Pancreas (tissue), 10 donors: ENCODE measurements around the gene PLXNA3. TPM values are rescaled to one million over a fixed set of nuclear protein-coding genes. Genes with fewer than 3 reads are reported as not detected.

Experiments
- ATAC-seq, 4 donors: fragments of 200-7000 bp; cut with Tn5 transposase; one replicate each; pipeline versions ENCODE4 v1.8.0 to v1.9.1; 2020; ENCODE audit warnings: mild to moderate bottlenecking in 4 of 4, moderate library complexity in 4 of 4
- DNase-seq, 6 donors: peaks; one replicate each; pipeline ENCODE4 v3.0.0-alpha.2; 2020
- FAIRE-seq: peaks from 2 replicates; lab custom pipeline; 2012; peaks lifted over from hg19 to GRCh38; lab: Jason Lieb, UNC
- H3K27ac ChIP-seq, 4 donors: fragments of 200-600 bp; sonication (generic); 1 replicate in 3 of 4; 2 replicates in 1 of 4; pipeline versions ENCODE4 v1.5.0 to v1.8.0; 2020
- H3K27me3 ChIP-seq, 4 donors: fragments of 200-600 bp; one replicate each; pipeline ENCODE4 v1.8.0; 2021
- H3K36me3 ChIP-seq, 3 donors: fragments of 200-600 bp; sonication (generic) in 1 of 3; one replicate each; pipeline versions ENCODE4 v1.5.0 to v1.8.0; 2020 to 2021
- H3K4me1 ChIP-seq, 3 donors: fragments of 200-600 bp; one replicate each; pipeline ENCODE4 v1.8.0; 2021
- H3K4me3 ChIP-seq, 4 donors: fragments of 200-600 bp; sonication (generic) in 2 of 4; one replicate each; pipeline versions ENCODE4 v1.5.0 to v1.8.0; 2020 to 2021
- H3K9me3 ChIP-seq, 4 donors: fragments of 200-600 bp; one replicate each; pipeline ENCODE4 v1.8.0; 2021
- CTCF ChIP-seq, 4 donors: fragments of 200-600 bp; sonication (generic) in 3 of 4; IDR thresholded peaks; one replicate each; pipeline versions ENCODE4 v1.5.0 to v1.8.0; 2021; ENCODE audit warnings: antibody characterized with exemption in 4 of 4
- WGBS, 2 donors: extraction: QIAGEN DNeasy Blood & Tissue Kit; methylation state at CpG; one replicate each; pipeline ENCODE4 v1.1.7; 2013; 5-methylcytosine and 5-hydroxymethylcytosine counted together
- intact Hi-C, 3 donors: fragments of 100-400 bp; cut with DNase I; formaldehyde crosslinking; loops; one replicate each; pipeline versions ENCODE4 v1.11.1 to v1.14.2; 2022
- polyA plus RNA-seq, 2 donors: library from polyadenylated mRNA; stranded (reverse); fragments of 200-250 nt; gene quantifications; one replicate each; pipeline ENCODE4 v1.2.3, GENCODE V29; 2013
- total RNA-seq, 6 donors: library from RNA; stranded (reverse); fragmentation: NEBNext Ultra II Directional in 4 of 6; extraction: Animal tissue kit (Norgen Biotek cat#: 25700) in 4 of 6; gene quantifications; one replicate each; pipeline versions ENCODE4 v1.2.1 to v1.2.4, GENCODE V29; 2021 to 2023
- donor health status: healthy with polysubstance abuse.
- donor health status: DM: no; HTN: no; CAD: no; lungs with moderate emphysema.
- donor health status: DM: no; HTN: no; CAD: no.
- donor health status: control.
- donor health status: control.
- donor health status: Bipolar disorder and iron deficiency.
- donor health status: DM: yes; HTN: yes; CAD: no.
- donor health status: DM: no; HTN: no; CAD: no.
- donor health status: DM: no; HTN: no; CAD: no.
- donor health status: DM: yes; HTN: yes; CAD: no.

The PLXNA3 gene
- total and polyA plus RNA-seq, 8 donors: 10.5 to 40.7 (median 16.3) TPM

GRCh38 chrX:154430479-154430878 is 27.6 kb upstream of the PLXNA3 start:
- H3K36me3 ChIP-seq: no peaks in the 10 kb centered on the region
- TF ChIP-seq CTCF (IDR thresholded peaks at IDR 0.05): no peak
- intact Hi-C loops: no loop called here
- no peaks in the 10 kb centered on the region for H3K9me3 ChIP-seq
- FAIRE-seq (no peak), DNase-seq (no peak), ATAC-seq (no peak)
- no peaks in the 10 kb centered on the region for H3K4me1 ChIP-seq
- 68 to 77% methylated on average over 6 of the region's 6 CpGs for WGBS, 2 donors
- no peak overlapping the region for H3K4me3 ChIP-seq
- no peak overlapping the region for H3K27ac ChIP-seq
- H3K27me3 ChIP-seq: no peaks in the 10 kb centered on the region

- no peak for TF ChIP-seq CTCF (IDR thresholded peaks at IDR 0.05)
- FAIRE-seq: no peak
These were observed 27.2 kb upstream of the PLXNA3 start for GRCh38 chrX:154430916-154431315.

GRCh38 chrX:154431341-154431740 is 26.7 kb upstream of the PLXNA3 start:
- no peak overlapping the region for H3K4me3 ChIP-seq
- H3K36me3 ChIP-seq: no peaks in the 10 kb centered on the region
- peak in 1 of 6 donors; percentile 50 for DNase-seq
- no peaks in the 10 kb centered on the region for H3K9me3 ChIP-seq
- FAIRE-seq: no peak
- ATAC-seq: peak in 1 of 4 donors; percentile 4
- intact Hi-C loops: no loop called here
- no peak for TF ChIP-seq CTCF (IDR thresholded peaks at IDR 0.05)
- WGBS, 2 donors: 62 to 82% methylated on average over 4 to 5 of the region's 5 CpGs
- H3K27ac ChIP-seq: no peak overlapping the region
- H3K4me1 ChIP-seq: no peaks in the 10 kb centered on the region
- H3K27me3 ChIP-seq: no peaks in the 10 kb centered on the region

More at GRCh38 chrX:154430916-154431315, 27.2 kb upstream of the PLXNA3 start:
- Histone ChIP-seq H3K27ac (no peak overlapping the region), H3K27me3 (no peaks in the 10 kb centered on the region), H3K36me3 (no peaks in the 10 kb centered on the region), H3K9me3 (no peaks in the 10 kb centered on the region), H3K4me1 (no peaks in the 10 kb centered on the region), H3K4me3 (no peak overlapping the region)
- DNase-seq (peak in 1 of 6 donors; percentile 13), ATAC-seq (no peak)
- intact Hi-C loops: no loop called here
- WGBS, 2 donors: 65 to 67% methylated on average over 7 of the region's 7 CpGs

- FAIRE-seq: no peak
- intact Hi-C loops: no loop called here
- no peak for ATAC-seq
- Histone ChIP-seq H3K9me3 (no peaks in the 10 kb centered on the region), H3K4me1 (no peaks in the 10 kb centered on the region), H3K27ac (no peak overlapping the region), H3K36me3 (no peaks in the 10 kb centered on the region), H3K27me3 (no peaks in the 10 kb centered on the region), H3K4me3 (no peak overlapping the region)
- no peak for TF ChIP-seq CTCF (IDR thresholded peaks at IDR 0.05)
- 84 to 92% methylated on average over 8 of the region's 8 CpGs for WGBS, 2 donors
- DNase-seq: peak in 2 of 6 donors; percentile 10 to 71
These were observed 25.9 kb upstream of the PLXNA3 start for GRCh38 chrX:154432210-154432609.

- ATAC-seq: no peak
- intact Hi-C loops: no loop called here
- no peaks in the 10 kb centered on the region for H3K4me1 ChIP-seq
- TF ChIP-seq CTCF (IDR thresholded peaks at IDR 0.05): no peak
- no peaks in the 10 kb centered on the region for H3K36me3 ChIP-seq
- no peak overlapping the region for H3K4me3 ChIP-seq
- DNase-seq: no peak
- WGBS, 2 donors: 81 to 93% methylated on average over 7 of the region's 7 CpGs
- FAIRE-seq: no peak
- H3K27me3 ChIP-seq: no peaks in the 10 kb centered on the region
- H3K27ac ChIP-seq: no peak overlapping the region
- no peaks in the 10 kb centered on the region for H3K9me3 ChIP-seq
These were observed 24.5 kb upstream of the PLXNA3 start for GRCh38 chrX:154433605-154434004.
